Activated naive CD8-positive, alpha-beta T cell treated with anti-CD3 and anti-CD28 coated beads, Interleukin-2, amount 50 U/mL, for 24 hours (primary cell): ENCODE results near the gene ESYT2.

Experiments
- ATAC-seq: fragments of 150-1000 bp; cut with Tn5 transposase; one replicate; pipeline ENCODE4 v1.10.0; 2021
- DNase-seq: peaks from one replicate; pipeline ENCODE4 v3.0.0; 2021
- H3K27ac Mint-ChIP-seq: one replicate; pipeline ENCODE4 v1.8.0; 2021; ENCODE audit warnings: mild to moderate bottlenecking, mixed read lengths
- H3K27me3 Mint-ChIP-seq: one replicate; pipeline ENCODE4 v1.8.0; 2021; ENCODE audit warnings: mixed read lengths
- H3K36me3 Mint-ChIP-seq: one replicate; pipeline ENCODE4 v1.8.0; 2021; ENCODE audit warnings: low read depth, mixed read lengths
- H3K4me1 Mint-ChIP-seq: one replicate; pipeline ENCODE4 v1.8.0; 2021; ENCODE audit warnings: mixed read lengths
- H3K4me3 Mint-ChIP-seq: one replicate; pipeline ENCODE4 v1.8.0; 2021; ENCODE audit warnings: mild to moderate bottlenecking, moderate library complexity, mixed read lengths
- H3K9me3 Mint-ChIP-seq: one replicate; pipeline ENCODE4 v1.8.0; 2021; ENCODE audit warnings: mixed read lengths

Gene ESYT2

GRCh38 chr7:158824028-158824427 lies 5.3 kb downstream of the ESYT2 start:
- peak; percentile 57 for DNase-seq
- peak overlapping the region; percentile 75 for H3K27ac Mint-ChIP-seq

GRCh38 chr7:158821171-158822031 lies 7.9 kb downstream of the ESYT2 start:
- H3K27me3 Mint-ChIP-seq = no peaks in the 10 kb centered on the region
- no peaks in the 10 kb centered on the region for H3K9me3 Mint-ChIP-seq
- H3K4me1 Mint-ChIP-seq = peaks cover 90% of the 10 kb centered on the region
- H3K36me3 Mint-ChIP-seq = peaks cover 23% of the 10 kb centered on the region
- peak overlapping the region; percentile 79 for H3K4me3 Mint-ChIP-seq
- H3K27ac Mint-ChIP-seq = peak overlapping the region; percentile 98
- DNase-seq = no peak
- peak; percentile 55 for ATAC-seq

More at GRCh38 chr7:158824028-158824427, 5.3 kb downstream of the ESYT2 start:
- no peaks in the 10 kb centered on the region for H3K9me3 Mint-ChIP-seq
- H3K27me3 Mint-ChIP-seq = no peaks in the 10 kb centered on the region
- H3K36me3 Mint-ChIP-seq = peaks cover 19% of the 10 kb centered on the region
- H3K4me1 Mint-ChIP-seq = peaks cover 80% of the 10 kb centered on the region
- H3K4me3 Mint-ChIP-seq = peak overlapping the region; percentile 48
- ATAC-seq = peak; percentile 70

GRCh38 chr7:158820656-158821055 lies 8.7 kb downstream of the ESYT2 start:
- DNase-seq (no peak), ATAC-seq (no peak)
- no peaks in the 10 kb centered on the region for H3K9me3 Mint-ChIP-seq
- peaks cover 90% of the 10 kb centered on the region for H3K4me1 Mint-ChIP-seq
- H3K36me3 Mint-ChIP-seq = peaks cover 20% of the 10 kb centered on the region
- H3K4me3 Mint-ChIP-seq = peak overlapping the region; percentile 79
- peak overlapping the region; percentile 98 for H3K27ac Mint-ChIP-seq
- no peaks in the 10 kb centered on the region for H3K27me3 Mint-ChIP-seq

GRCh38 chr7:158819571-158820203 lies 9.6 kb downstream of the ESYT2 start:
- H3K27ac Mint-ChIP-seq = peak overlapping the region; percentile 98
- DNase-seq (no peak), ATAC-seq (no peak)
- peak overlapping the region; percentile 80 for H3K4me3 Mint-ChIP-seq
- no peaks in the 10 kb centered on the region for H3K9me3 Mint-ChIP-seq
- peaks cover 18% of the 10 kb centered on the region for H3K36me3 Mint-ChIP-seq
- peaks cover 92% of the 10 kb centered on the region for H3K4me1 Mint-ChIP-seq
- H3K27me3 Mint-ChIP-seq = no peaks in the 10 kb centered on the region

GRCh38 chr7:158818325-158819213 lies 10.7 kb downstream of the ESYT2 start:
- Mint-ChIP-seq H3K27ac (peak overlapping the region; percentile 98), H3K27me3 (no peaks in the 10 kb centered on the region), H3K4me1 (peaks cover 92% of the 10 kb centered on the region), H3K4me3 (peak overlapping the region; percentile 80), H3K9me3 (no peaks in the 10 kb centered on the region), H3K36me3 (peaks cover 22% of the 10 kb centered on the region)
- DNase-seq (peak; percentile 72), ATAC-seq (peak; percentile 78)

GRCh38 chr7:158816995-158817394 lies 12.3 kb downstream of the ESYT2 start:
- no peak for ATAC-seq
- Mint-ChIP-seq H3K27ac (peak overlapping the region; percentile 98), H3K9me3 (no peaks in the 10 kb centered on the region), H3K4me1 (peaks cover 99% of the 10 kb centered on the region), H3K36me3 (peaks cover 19% of the 10 kb centered on the region), H3K27me3 (no peaks in the 10 kb centered on the region), H3K4me3 (peak overlapping the region; percentile 80)
- DNase-seq = no peak

- H3K27me3 Mint-ChIP-seq = no peaks in the 10 kb centered on the region
- ATAC-seq = no peak
- H3K9me3 Mint-ChIP-seq = no peaks in the 10 kb centered on the region
- H3K27ac Mint-ChIP-seq = peak overlapping the region; percentile 98
- H3K36me3 Mint-ChIP-seq = peaks cover 20% of the 10 kb centered on the region
- DNase-seq = no peak
- H3K4me1 Mint-ChIP-seq = peaks cover 99% of the 10 kb centered on the region
- H3K4me3 Mint-ChIP-seq = peak overlapping the region; percentile 4
Observed at GRCh38 chr7:158816271-158816670, 13.0 kb downstream of the ESYT2 start.

- H3K27me3 Mint-ChIP-seq = no peaks in the 10 kb centered on the region
- DNase-seq = no peak
- peak overlapping the region; percentile 32 for H3K4me3 Mint-ChIP-seq
- no peaks in the 10 kb centered on the region for H3K9me3 Mint-ChIP-seq
- H3K4me1 Mint-ChIP-seq = peaks cover 99% of the 10 kb centered on the region
- peaks cover 20% of the 10 kb centered on the region for H3K36me3 Mint-ChIP-seq
- H3K27ac Mint-ChIP-seq = peak overlapping the region; percentile 98
- no peak for ATAC-seq
Observed at GRCh38 chr7:158815800-158816128, 13.5 kb downstream of the ESYT2 start.

- Mint-ChIP-seq H3K4me3 (peak overlapping the region; percentile 32), H3K36me3 (peaks cover 25% of the 10 kb centered on the region), H3K27me3 (no peaks in the 10 kb centered on the region), H3K4me1 (peaks cover 99% of the 10 kb centered on the region), H3K9me3 (no peaks in the 10 kb centered on the region), H3K27ac (peak overlapping the region; percentile 98)
- DNase-seq (no peak), ATAC-seq (no peak)
Observed at GRCh38 chr7:158815083-158815799, 14.1 kb downstream of the ESYT2 start.

- ATAC-seq (peak; percentile 31), DNase-seq (peak; percentile 34)
- Mint-ChIP-seq H3K4me1 (peaks cover 99% of the 10 kb centered on the region), H3K4me3 (peak overlapping the region; percentile 32), H3K36me3 (peaks cover 30% of the 10 kb centered on the region), H3K27me3 (no peaks in the 10 kb centered on the region), H3K9me3 (no peaks in the 10 kb centered on the region), H3K27ac (peak overlapping the region; percentile 98)
Observed at GRCh38 chr7:158814637-158815036, 14.7 kb downstream of the ESYT2 start.

- H3K36me3 Mint-ChIP-seq = peaks cover 44% of the 10 kb centered on the region
- ATAC-seq = peak; percentile 23
- peak overlapping the region; percentile 64 for H3K4me3 Mint-ChIP-seq
- peak overlapping the region; percentile 97 for H3K27ac Mint-ChIP-seq
- peaks cover 94% of the 10 kb centered on the region for H3K4me1 Mint-ChIP-seq
- H3K27me3 Mint-ChIP-seq = no peaks in the 10 kb centered on the region
- H3K9me3 Mint-ChIP-seq = no peaks in the 10 kb centered on the region
- DNase-seq = peak; percentile 53
Observed at GRCh38 chr7:158812684-158813083, 16.6 kb downstream of the ESYT2 start.

- H3K36me3 Mint-ChIP-seq = peaks cover 41% of the 10 kb centered on the region
- H3K4me3 Mint-ChIP-seq = peak overlapping the region; percentile 64
- no peaks in the 10 kb centered on the region for H3K27me3 Mint-ChIP-seq
- H3K4me1 Mint-ChIP-seq = peaks cover 86% of the 10 kb centered on the region
- ATAC-seq (peak; percentile 15), DNase-seq (peak; percentile 24)
- peak overlapping the region; percentile 97 for H3K27ac Mint-ChIP-seq
- no peaks in the 10 kb centered on the region for H3K9me3 Mint-ChIP-seq
Observed at GRCh38 chr7:158811894-158812293, 17.4 kb downstream of the ESYT2 start.

- H3K4me1 Mint-ChIP-seq = peaks cover 82% of the 10 kb centered on the region
- ATAC-seq = peak; percentile 86
- no peaks in the 10 kb centered on the region for H3K27me3 Mint-ChIP-seq
- peak overlapping the region; percentile 64 for H3K4me3 Mint-ChIP-seq
- H3K27ac Mint-ChIP-seq = peak overlapping the region; percentile 97
- peak; percentile 69 for DNase-seq
- H3K36me3 Mint-ChIP-seq = peaks cover 37% of the 10 kb centered on the region
- H3K9me3 Mint-ChIP-seq = no peaks in the 10 kb centered on the region
Observed at GRCh38 chr7:158811461-158811860, 17.8 kb downstream of the ESYT2 start.

- no peak for ATAC-seq
- Mint-ChIP-seq H3K27me3 (no peaks in the 10 kb centered on the region), H3K4me1 (peaks cover 80% of the 10 kb centered on the region), H3K36me3 (peaks cover 38% of the 10 kb centered on the region), H3K4me3 (peak overlapping the region; percentile 64), H3K27ac (peak overlapping the region; percentile 97), H3K9me3 (no peaks in the 10 kb centered on the region)
- no peak for DNase-seq
Observed at GRCh38 chr7:158810846-158811245, 18.5 kb downstream of the ESYT2 start.
